Activated CD8-positive, alpha-beta memory T cell treated with anti-CD3 and anti-CD28 coated beads, Interleukin-2, amount 50 U/mL, for 1 hour (primary cell): ENCODE measurements around the gene RPP25.
"Not testable (repeated sequence)": the region's sequence is repeated elsewhere in the genome, so short reads cannot be mapped to it uniquely, and the experiment has no call there.

Experiments used
- DNase-seq: peaks from one replicate; pipeline ENCODE4 v3.0.0-alpha.2; 2020; ENCODE audit errors: extremely low read depth

The RPP25 gene

DNA sequence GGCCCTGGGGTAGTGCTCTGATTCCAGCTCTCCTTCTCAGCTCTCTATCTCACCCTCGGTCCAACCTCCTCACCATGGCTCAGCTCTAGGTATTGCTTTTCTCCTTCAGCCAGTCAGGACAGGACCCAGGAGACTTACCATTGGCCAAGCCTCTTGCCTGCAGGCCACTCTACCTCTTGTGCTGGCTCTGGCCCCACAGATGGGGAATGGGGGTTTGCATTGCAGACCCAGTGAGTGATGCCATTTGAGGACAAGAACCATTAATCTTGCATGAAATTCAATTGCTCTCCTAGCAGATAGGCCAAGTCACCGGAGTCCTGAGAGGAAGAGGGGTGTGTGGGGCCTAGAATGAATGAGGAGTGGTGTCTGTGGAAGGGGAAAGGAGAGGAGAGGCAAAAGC is 6.1 kb upstream of the RPP25 start:
- DNase-seq: no peak

GRCh38 chr15:74962219-74962618 is 5.6 kb upstream of the RPP25 start:
- no peak for DNase-seq

DNA sequence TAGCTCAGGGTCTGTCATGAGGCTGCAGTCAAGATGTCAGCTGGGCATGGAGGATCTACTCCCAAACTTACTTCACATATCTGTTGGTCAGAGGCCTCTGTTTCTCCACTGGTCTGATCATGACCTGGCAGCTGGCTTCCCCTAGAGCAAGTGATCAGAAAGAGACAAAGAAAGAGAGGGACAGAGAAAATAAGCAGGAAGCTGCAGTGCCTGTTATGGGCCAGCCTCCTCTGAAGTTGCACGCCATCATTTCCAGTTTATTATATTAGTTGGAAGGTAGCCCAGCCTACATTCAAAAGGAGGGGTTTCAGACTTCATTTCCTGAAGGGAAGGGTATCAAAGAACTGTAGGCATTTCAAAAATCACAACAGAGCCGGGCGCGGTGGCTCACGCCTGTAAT is 5.0 kb upstream of the RPP25 start:
- no peak for DNase-seq

DNA sequence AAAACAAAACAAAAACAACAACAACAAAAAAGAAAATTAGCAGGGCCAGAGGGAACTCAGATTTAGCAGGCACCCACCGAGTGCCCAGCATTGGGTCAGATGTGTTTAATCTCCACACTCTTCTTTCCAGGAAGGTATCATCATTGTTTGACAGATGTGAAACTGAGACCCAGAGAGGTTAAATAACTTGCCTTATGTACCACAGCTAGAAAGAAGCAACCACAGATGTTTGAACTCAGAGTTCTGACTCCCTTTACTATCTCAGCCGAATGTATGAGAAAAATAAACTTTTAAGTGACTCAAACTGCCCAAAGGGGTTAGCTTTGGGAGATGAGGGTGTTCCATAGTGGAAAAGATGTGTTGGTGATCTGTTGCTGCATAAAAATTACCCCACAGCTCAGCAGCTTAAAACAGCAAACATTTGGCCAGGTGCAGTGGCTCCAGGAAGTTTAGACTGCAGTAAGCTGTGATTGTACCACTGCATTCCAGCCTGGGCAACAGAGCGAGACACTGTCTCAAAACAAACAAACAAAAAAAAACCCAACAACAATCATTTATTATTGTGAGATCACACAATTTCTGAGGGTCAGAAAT is 4.5 kb upstream of the RPP25 start:
- DNase-seq: no peak

DNA sequence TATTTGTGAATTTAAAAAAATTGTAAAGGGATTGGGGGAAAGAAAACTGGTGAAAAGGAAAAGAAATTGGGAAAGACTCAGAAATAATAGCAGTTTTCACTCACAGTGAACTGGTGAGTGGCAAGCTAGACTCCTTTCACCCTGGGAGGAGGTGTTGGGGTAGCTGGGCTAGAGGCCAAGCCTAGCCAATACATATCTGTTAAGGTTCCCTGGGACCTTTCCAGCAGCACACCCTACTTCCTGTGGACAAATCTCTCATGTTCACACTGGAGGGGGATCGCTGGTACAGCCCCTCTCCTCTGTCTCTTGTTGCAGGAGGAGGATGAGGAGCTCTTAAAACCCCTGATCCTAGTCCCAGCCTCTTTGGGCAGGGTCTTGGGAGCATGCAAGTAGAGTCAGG is 3.7 kb upstream of the RPP25 start:
- DNase-seq: no peak

DNA sequence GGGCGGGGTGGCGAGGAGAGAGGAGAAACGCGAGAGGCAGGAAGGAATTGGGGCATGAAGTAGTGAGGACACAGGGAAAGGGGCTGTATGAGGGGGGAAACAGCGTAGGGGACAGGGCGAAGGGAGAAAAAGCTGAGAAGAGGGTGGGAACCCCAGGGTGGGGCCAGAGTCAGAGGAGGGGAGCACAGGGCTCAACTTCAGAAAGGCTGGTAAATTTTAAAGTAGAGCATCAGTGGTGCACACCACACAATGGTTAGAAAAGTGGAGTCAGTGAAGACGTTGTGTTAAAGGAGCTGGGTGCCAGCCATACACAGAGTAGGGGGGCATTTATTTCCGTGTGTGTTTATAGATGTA is 3.0 kb upstream of the RPP25 start:
- DNase-seq: no peak

DNA sequence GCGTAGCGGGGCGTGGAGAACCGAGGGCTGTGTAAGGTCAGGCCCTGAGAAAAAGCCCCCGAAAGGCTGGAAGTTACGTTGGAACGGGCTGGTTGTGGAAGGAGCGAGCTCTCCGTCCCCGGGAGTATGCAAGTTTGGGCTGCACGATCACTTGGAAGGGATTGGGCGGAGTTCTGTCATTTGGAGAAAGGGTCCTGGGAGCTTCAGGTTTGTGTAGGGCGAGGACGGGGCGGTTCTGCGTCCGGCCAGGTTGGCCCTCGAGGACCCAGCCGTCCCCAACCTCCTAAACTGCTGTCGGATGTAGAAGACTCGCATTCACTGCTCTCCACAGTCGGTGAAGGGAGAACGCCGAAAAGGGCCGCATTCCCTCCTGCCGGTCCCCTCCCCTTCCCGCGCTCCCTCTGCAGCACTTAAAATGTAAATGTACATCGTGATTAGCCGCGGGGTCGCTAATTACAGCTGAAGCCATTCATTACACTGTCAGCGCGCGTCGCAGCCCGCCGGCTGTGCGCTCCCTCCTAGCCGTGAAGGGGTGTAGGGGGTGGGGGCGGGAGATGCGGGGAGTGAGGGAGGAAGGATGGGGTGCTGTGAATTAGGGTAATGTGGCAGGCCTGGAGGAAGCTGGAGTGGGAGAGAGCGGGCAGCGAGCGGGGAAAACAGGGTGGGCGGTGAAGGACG is 2.5 kb upstream of the RPP25 start:
- DNase-seq: no peak

- no peak for DNase-seq
Observed at GRCh38 chr15:74958320-74958907, 1.8 kb upstream of the RPP25 start.

GRCh38 chr15:74957476-74958035 is 984 bp upstream of the RPP25 start:
- DNase-seq: no peak

- no peak for DNase-seq
Observed at GRCh38 chr15:74955796-74956647, 550 bp downstream of the RPP25 start.

DNA sequence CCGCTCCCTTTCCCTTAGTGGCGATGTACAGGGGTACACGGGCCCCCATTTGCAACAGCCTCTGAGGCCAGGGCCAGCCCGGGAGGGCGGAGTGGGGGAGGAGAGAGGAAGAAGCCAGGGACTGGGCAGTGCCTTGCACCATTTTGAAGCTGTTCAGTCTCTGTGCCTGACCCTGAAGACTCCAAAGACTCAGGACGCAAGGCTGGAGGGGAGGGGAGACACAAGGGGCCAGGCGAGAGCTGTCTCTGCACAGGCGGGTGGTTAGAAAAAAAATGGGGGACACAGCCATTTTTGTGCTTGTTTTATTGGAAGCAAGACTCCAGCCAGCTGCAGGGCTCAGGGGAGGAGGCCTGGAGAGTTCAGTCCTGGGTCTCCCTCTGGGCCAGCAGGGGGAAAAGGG is 1.6 kb downstream of the RPP25 start:
- no peak for DNase-seq

DNA sequence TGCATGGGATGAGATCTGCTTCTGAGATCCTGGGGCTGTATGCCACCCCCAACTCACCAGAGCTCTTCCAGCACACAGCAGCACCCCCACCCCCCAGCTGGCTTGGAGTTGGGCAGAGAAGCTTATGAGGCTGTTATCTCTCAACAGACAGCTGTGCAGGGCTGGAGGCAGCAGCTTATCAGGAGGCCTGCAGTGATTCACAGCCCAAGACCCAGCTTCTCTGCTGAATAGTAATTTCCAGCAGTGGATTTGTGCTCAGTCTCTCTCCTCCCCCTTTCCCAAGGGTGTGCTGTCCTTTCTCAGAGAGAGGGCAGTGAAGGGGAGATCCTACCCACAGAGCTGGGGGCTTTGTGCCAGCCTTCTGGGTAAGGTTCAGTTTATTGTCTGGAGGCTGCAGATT is 2.1 kb downstream of the RPP25 start:
- DNase-seq: no peak

GRCh38 chr15:74951006-74951405 is 5.6 kb downstream of the RPP25 start:
- no peak for DNase-seq

DNA sequence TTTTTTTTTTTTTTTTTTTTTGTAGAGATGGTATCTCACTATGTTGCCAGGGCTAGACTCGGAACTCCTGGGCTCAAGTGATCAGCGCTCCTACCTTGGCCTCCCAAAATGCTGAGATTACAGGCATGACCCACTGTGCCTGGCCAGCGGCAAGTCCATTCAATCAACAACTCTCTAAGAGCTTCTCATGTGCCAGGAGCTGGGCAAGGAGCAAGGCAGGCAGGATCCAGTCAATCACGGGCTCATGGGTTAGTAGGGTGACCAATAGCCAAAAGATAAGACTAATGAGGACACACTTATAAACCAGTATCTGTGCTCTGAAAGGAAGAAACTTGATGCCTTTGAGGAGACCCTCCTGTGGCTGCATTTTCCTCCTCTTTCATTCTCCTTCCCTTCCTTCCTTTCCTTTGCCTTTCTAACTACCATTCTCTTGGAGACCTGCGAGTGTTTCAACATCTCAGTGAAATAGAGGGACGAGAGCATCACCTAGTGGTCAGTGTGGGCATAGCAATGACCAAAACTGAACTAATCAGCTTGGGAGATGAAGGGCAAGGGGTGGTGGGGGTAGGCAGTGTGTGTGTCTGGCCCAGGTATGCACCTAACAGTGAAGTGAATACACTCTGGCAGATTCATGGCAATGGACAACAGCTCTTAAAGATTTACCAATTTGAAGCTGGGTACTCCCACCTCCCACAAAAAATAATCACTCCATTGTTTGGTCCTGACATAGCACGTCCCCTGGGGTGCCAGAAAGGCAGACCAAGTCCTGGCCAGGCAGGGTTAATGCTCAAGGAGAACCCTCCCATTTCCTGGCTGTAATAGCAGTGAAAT is 6.3 kb downstream of the RPP25 start:
- DNase-seq: no peak

GRCh38 chr15:74937590-74938371 is 18.8 kb downstream of the RPP25 start, which contains the start of gene COX5A:
Gene COX5A (minus strand): TSS chr15:74938073. CDS start chr15:74938014, 59 bp downstream.
- DNase-seq: peak; percentile 82

DNA sequence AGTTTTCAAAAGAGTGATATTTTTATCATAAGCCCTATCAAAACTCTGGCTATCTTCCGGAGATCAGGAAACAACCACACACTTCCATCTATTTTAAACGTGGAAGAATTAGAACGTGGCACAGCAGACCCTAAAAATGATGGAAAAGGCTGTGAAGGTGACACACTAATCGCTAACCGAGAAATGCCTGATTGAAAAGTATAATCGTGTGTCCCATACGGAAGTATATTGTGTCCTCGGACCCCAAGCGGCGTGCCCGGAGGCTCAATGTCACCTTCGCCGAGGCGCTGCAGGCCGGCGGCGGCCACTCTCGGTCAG is 19.3 kb downstream of the RPP25 start:
- DNase-seq: no peak

DNA sequence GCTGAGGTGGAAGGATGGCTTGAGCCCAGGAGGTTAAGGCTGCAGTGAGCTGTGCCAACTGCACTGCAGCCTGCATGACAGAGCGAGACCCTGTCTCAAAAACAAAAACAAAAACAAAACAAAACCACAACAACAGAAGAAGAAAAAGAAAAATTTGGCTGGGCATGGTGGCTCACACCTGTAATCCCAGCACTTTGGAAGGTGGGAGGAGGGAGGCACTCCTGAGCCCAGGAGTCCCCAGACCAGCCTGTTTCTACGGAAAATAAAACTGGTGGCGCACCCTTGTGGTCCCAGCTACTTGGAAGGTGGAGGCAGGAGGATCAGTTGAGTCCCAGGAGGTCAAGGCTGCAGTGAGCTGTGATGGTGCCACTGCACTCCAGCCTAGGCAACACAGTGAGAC is 21.4 kb downstream of the RPP25 start:
- not testable (repeated sequence) for DNase-seq

- DNase-seq: no peak
Observed at GRCh38 chr15:74933573-74933972, 23.0 kb downstream of the RPP25 start.

GRCh38 chr15:74928771-74929198 is 27.8 kb downstream of the RPP25 start:
- no peak for DNase-seq

DNA sequence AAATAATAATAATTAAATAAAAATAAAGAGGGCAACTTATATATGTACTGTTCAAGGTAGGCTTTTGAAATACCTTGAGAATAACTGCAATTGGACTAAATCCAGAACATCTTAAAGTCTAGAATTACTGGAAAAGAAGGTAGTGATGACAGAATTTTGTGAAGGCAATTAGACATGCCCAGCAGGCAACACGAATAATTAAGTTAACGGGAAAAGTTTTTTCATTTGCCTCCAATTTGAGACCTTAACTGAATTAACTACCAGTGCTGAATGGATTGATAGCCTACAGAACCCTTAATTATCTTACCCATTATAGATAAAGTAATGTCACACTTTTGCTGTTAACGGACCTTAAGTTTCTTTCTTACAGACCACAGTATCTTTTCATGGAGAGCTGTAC is 32.0 kb downstream of the RPP25 start:
- DNase-seq: no peak

GRCh38 chr15:74920456-74920855 is 36.1 kb downstream of the RPP25 start:
- no peak for DNase-seq
